ENCODE results near the gene WDR74.

DNA sequence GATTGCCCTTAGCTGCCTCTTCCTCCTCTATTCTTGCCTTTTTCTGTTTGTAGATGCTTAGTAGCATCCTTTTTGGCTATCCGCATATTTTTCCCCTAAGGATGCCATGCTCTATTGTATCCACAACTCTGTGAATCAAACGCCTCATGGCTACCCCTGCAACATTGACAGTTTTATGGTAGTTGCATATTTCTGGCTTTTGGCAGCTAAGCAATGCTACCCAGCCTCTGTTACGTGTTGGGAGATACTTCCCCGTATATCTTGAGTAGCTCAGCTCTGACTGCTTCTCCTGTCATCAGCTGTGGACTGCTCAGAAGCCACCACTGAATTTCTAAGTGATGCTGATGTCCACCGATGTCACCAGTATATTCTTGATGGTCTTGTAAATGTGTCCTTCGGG is 26.2 kb upstream of the WDR74 start:
- TF ChIP-seq ZNF121 (CRISPR knock-in tag; IDR thresholded peaks at IDR 0.05) (no peak), CTCF (IDR thresholded peaks at IDR 0.05) (no peak), FOXP4 (CRISPR knock-in tag; IDR thresholded peaks at IDR 0.05) (no peak), ZBTB43 (CRISPR knock-in tag; IDR thresholded peaks at IDR 0.05) (no peak), AFF4 (CRISPR knock-in tag; IDR thresholded peaks at IDR 0.05; ENCODE audit: borderline replicate concordance) (no peak), STAT6 (CRISPR knock-in tag; conservative IDR thresholded peaks at IDR 0.05; ENCODE audit: low read depth) (no peak), JUN (CRISPR knock-in tag; IDR thresholded peaks at IDR 0.05) (no peak), ZNF263 (CRISPR knock-in tag; IDR thresholded peaks at IDR 0.05; ENCODE audit: low read depth) (no peak), JAZF1 (CRISPR knock-in tag; IDR thresholded peaks at IDR 0.05) (no peak), E2F1 (CRISPR knock-in tag; IDR thresholded peaks at IDR 0.05) (no peak), NR2C2 (CRISPR knock-in tag; IDR thresholded peaks at IDR 0.05) (no peak)
- TF ChIP-seq, protein P1, sequence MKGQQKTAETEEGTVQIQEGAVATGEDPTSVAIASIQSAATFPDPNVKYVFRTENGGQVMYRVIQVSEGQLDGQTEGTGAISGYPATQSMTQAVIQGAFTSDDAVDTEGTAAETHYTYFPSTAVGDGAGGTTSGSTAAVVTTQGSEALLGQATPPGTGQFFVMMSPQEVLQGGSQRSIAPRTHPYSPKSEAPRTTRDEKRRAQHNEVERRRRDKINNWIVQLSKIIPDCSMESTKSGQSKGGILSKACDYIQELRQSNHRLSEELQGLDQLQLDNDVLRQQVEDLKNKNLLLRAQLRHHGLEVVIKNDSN (CRISPR knock-in tag; IDR thresholded peaks at IDR 0.05), result no peak
- TF ChIP-seq, protein P2, sequence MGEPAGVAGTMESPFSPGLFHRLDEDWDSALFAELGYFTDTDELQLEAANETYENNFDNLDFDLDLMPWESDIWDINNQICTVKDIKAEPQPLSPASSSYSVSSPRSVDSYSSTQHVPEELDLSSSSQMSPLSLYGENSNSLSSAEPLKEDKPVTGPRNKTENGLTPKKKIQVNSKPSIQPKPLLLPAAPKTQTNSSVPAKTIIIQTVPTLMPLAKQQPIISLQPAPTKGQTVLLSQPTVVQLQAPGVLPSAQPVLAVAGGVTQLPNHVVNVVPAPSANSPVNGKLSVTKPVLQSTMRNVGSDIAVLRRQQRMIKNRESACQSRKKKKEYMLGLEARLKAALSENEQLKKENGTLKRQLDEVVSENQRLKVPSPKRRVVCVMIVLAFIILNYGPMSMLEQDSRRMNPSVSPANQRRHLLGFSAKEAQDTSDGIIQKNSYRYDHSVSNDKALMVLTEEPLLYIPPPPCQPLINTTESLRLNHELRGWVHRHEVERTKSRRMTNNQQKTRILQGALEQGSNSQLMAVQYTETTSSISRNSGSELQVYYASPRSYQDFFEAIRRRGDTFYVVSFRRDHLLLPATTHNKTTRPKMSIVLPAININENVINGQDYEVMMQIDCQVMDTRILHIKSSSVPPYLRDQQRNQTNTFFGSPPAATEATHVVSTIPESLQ (CRISPR knock-in tag; IDR thresholded peaks at IDR 0.05), result no peak
- TF ChIP-seq, protein P3, sequence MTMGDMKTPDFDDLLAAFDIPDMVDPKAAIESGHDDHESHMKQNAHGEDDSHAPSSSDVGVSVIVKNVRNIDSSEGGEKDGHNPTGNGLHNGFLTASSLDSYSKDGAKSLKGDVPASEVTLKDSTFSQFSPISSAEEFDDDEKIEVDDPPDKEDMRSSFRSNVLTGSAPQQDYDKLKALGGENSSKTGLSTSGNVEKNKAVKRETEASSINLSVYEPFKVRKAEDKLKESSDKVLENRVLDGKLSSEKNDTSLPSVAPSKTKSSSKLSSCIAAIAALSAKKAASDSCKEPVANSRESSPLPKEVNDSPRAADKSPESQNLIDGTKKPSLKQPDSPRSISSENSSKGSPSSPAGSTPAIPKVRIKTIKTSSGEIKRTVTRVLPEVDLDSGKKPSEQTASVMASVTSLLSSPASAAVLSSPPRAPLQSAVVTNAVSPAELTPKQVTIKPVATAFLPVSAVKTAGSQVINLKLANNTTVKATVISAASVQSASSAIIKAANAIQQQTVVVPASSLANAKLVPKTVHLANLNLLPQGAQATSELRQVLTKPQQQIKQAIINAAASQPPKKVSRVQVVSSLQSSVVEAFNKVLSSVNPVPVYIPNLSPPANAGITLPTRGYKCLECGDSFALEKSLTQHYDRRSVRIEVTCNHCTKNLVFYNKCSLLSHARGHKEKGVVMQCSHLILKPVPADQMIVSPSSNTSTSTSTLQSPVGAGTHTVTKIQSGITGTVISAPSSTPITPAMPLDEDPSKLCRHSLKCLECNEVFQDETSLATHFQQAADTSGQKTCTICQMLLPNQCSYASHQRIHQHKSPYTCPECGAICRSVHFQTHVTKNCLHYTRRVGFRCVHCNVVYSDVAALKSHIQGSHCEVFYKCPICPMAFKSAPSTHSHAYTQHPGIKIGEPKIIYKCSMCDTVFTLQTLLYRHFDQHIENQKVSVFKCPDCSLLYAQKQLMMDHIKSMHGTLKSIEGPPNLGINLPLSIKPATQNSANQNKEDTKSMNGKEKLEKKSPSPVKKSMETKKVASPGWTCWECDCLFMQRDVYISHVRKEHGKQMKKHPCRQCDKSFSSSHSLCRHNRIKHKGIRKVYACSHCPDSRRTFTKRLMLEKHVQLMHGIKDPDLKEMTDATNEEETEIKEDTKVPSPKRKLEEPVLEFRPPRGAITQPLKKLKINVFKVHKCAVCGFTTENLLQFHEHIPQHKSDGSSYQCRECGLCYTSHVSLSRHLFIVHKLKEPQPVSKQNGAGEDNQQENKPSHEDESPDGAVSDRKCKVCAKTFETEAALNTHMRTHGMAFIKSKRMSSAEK (CRISPR knock-in tag; IDR thresholded peaks at IDR 0.05; ENCODE audit: borderline replicate concordance), result no peak

All from WTC11 (cell line).